ENCODE measurements around the gene RAF1.
A peak's percentile ranks its signal among the peaks of the same experiment; 100 is the strongest.
"Not testable (repeated sequence)": the region's sequence is repeated elsewhere in the genome, so short reads cannot be mapped to it uniquely, and the experiment has no call there.

Gene RAF1

GRCh38 chr3:12648384-12648959 lies 15.4 kb downstream of the RAF1 start:
- H3K27ac Mint-ChIP-seq (ENCODE audit: low read depth), result peak overlapping the region; percentile 53
- no peaks in the 10 kb centered on the region for H3K27me3 Mint-ChIP-seq
- H3K4me3 Mint-ChIP-seq, result peak overlapping the region; percentile 13
- DNase-seq (ENCODE audit: low spot score in 2 of 2) (no peak), ATAC-seq (replicated peaks; ENCODE audit: extremely low read depth, poor library complexity, severe bottlenecking) (peak; percentile 32)
- H3K36me3 Mint-ChIP-seq (ENCODE audit: insufficient read depth), result peaks cover 11% of the 10 kb centered on the region
- peaks cover 34% of the 10 kb centered on the region for H3K4me1 Mint-ChIP-seq
- no peaks in the 10 kb centered on the region for H3K9me3 Mint-ChIP-seq

- no peaks in the 10 kb centered on the region for H3K9me3 Mint-ChIP-seq
- no peak overlapping the region for H3K27ac Mint-ChIP-seq (ENCODE audit: low read depth)
- no peak for ATAC-seq (replicated peaks; ENCODE audit: extremely low read depth, poor library complexity, severe bottlenecking)
- no peak for DNase-seq (ENCODE audit: low spot score in 2 of 2)
- no peaks in the 10 kb centered on the region for H3K27me3 Mint-ChIP-seq
- H3K4me3 Mint-ChIP-seq, result no peak overlapping the region
- peaks cover 39% of the 10 kb centered on the region for H3K4me1 Mint-ChIP-seq
- peaks cover 1% of the 10 kb centered on the region for H3K36me3 Mint-ChIP-seq (ENCODE audit: insufficient read depth)
Measured at GRCh38 chr3:12644331-12644937, 19.5 kb downstream of the RAF1 start.

- ATAC-seq (replicated peaks; ENCODE audit: extremely low read depth, poor library complexity, severe bottlenecking) (no peak), DNase-seq (ENCODE audit: low spot score in 2 of 2) (no peak)
- H3K4me3 Mint-ChIP-seq, result no peak overlapping the region
- H3K36me3 Mint-ChIP-seq (ENCODE audit: insufficient read depth), result peaks cover 1% of the 10 kb centered on the region
- peak overlapping the region; percentile 36 for H3K27ac Mint-ChIP-seq (ENCODE audit: low read depth)
- peaks cover 43% of the 10 kb centered on the region for H3K4me1 Mint-ChIP-seq
- H3K9me3 Mint-ChIP-seq, result no peaks in the 10 kb centered on the region
- no peaks in the 10 kb centered on the region for H3K27me3 Mint-ChIP-seq
Measured at GRCh38 chr3:12643724-12644123, 20.2 kb downstream of the RAF1 start.

GRCh38 chr3:12643010-12643380 lies 20.9 kb downstream of the RAF1 start:
- H3K9me3 Mint-ChIP-seq, result no peaks in the 10 kb centered on the region
- H3K4me3 Mint-ChIP-seq, result no peak overlapping the region
- ATAC-seq (replicated peaks; ENCODE audit: extremely low read depth, poor library complexity, severe bottlenecking), result no peak
- H3K36me3 Mint-ChIP-seq (ENCODE audit: insufficient read depth), result peaks cover 1% of the 10 kb centered on the region
- H3K4me1 Mint-ChIP-seq, result peaks cover 41% of the 10 kb centered on the region
- no peaks in the 10 kb centered on the region for H3K27me3 Mint-ChIP-seq
- peak overlapping the region; percentile 36 for H3K27ac Mint-ChIP-seq (ENCODE audit: low read depth)
- DNase-seq (ENCODE audit: low spot score in 2 of 2), result no peak

- not testable (repeated sequence) for DNase-seq (ENCODE audit: low spot score in 2 of 2); H3K27me3 Mint-ChIP-seq; H3K9me3 Mint-ChIP-seq; H3K27ac Mint-ChIP-seq (ENCODE audit: low read depth); H3K36me3 Mint-ChIP-seq (ENCODE audit: insufficient read depth); ATAC-seq (replicated peaks; ENCODE audit: extremely low read depth, poor library complexity, severe bottlenecking); H3K4me3 Mint-ChIP-seq
- peaks cover 45% of the 10 kb centered on the region for H3K4me1 Mint-ChIP-seq
Measured at GRCh38 chr3:12640853-12641252, 23.1 kb downstream of the RAF1 start.

- Mint-ChIP-seq H3K9me3 (no peaks in the 10 kb centered on the region), H3K36me3 (ENCODE audit: insufficient read depth) (peaks cover 7% of the 10 kb centered on the region), H3K27me3 (no peaks in the 10 kb centered on the region), H3K4me3 (no peak overlapping the region), H3K4me1 (peaks cover 44% of the 10 kb centered on the region), H3K27ac (ENCODE audit: low read depth) (peak overlapping the region; percentile 39)
- ATAC-seq (replicated peaks; ENCODE audit: extremely low read depth, poor library complexity, severe bottlenecking), result no peak
- DNase-seq (ENCODE audit: low spot score in 2 of 2), result no peak
Measured at GRCh38 chr3:12638105-12638504, 25.8 kb downstream of the RAF1 start.

GRCh38 chr3:12633108-12633507 lies 30.8 kb downstream of the RAF1 start:
- Mint-ChIP-seq H3K4me1 (peaks cover 49% of the 10 kb centered on the region), H3K9me3 (no peaks in the 10 kb centered on the region), H3K27ac (ENCODE audit: low read depth) (no peak overlapping the region), H3K27me3 (no peaks in the 10 kb centered on the region), H3K4me3 (no peak overlapping the region), H3K36me3 (ENCODE audit: insufficient read depth) (peaks cover 13% of the 10 kb centered on the region)
- ATAC-seq (replicated peaks; ENCODE audit: extremely low read depth, poor library complexity, severe bottlenecking), result no peak
- DNase-seq (ENCODE audit: low spot score in 2 of 2), result no peak

GRCh38 chr3:12632523-12632922 lies 31.4 kb downstream of the RAF1 start:
- no peak for ATAC-seq (replicated peaks; ENCODE audit: extremely low read depth, poor library complexity, severe bottlenecking)
- Mint-ChIP-seq H3K27ac (ENCODE audit: low read depth) (no peak overlapping the region), H3K27me3 (no peaks in the 10 kb centered on the region), H3K4me1 (peaks cover 47% of the 10 kb centered on the region), H3K4me3 (no peak overlapping the region), H3K9me3 (no peaks in the 10 kb centered on the region), H3K36me3 (ENCODE audit: insufficient read depth) (peaks cover 11% of the 10 kb centered on the region)
- DNase-seq (ENCODE audit: low spot score in 2 of 2), result no peak

GRCh38 chr3:12630843-12631242 lies 33.1 kb downstream of the RAF1 start:
- DNase-seq (ENCODE audit: low spot score in 2 of 2); H3K27ac Mint-ChIP-seq (ENCODE audit: low read depth); H3K9me3 Mint-ChIP-seq; ATAC-seq (replicated peaks; ENCODE audit: extremely low read depth, poor library complexity, severe bottlenecking); H3K27me3 Mint-ChIP-seq; H3K36me3 Mint-ChIP-seq (ENCODE audit: insufficient read depth); H3K4me3 Mint-ChIP-seq: not testable (repeated sequence)
- peaks cover 47% of the 10 kb centered on the region for H3K4me1 Mint-ChIP-seq

GRCh38 chr3:12630292-12630691 lies 33.6 kb downstream of the RAF1 start:
- ATAC-seq (replicated peaks; ENCODE audit: extremely low read depth, poor library complexity, severe bottlenecking) (no peak), DNase-seq (ENCODE audit: low spot score in 2 of 2) (no peak)
- Mint-ChIP-seq H3K4me3 (no peak overlapping the region), H3K9me3 (no peaks in the 10 kb centered on the region), H3K27me3 (no peaks in the 10 kb centered on the region), H3K4me1 (peaks cover 53% of the 10 kb centered on the region), H3K36me3 (ENCODE audit: insufficient read depth) (peaks cover 8% of the 10 kb centered on the region), H3K27ac (ENCODE audit: low read depth) (no peak overlapping the region)

- Mint-ChIP-seq H3K4me3 (no peak overlapping the region), H3K27ac (ENCODE audit: low read depth) (no peak overlapping the region), H3K4me1 (peaks cover 54% of the 10 kb centered on the region), H3K36me3 (ENCODE audit: insufficient read depth) (peaks cover 6% of the 10 kb centered on the region), H3K27me3 (no peaks in the 10 kb centered on the region), H3K9me3 (no peaks in the 10 kb centered on the region)
- DNase-seq (ENCODE audit: low spot score in 2 of 2) (no peak), ATAC-seq (replicated peaks; ENCODE audit: extremely low read depth, poor library complexity, severe bottlenecking) (no peak)
Measured at GRCh38 chr3:12629560-12629959, 34.4 kb downstream of the RAF1 start.

- no peak for ATAC-seq (replicated peaks; ENCODE audit: extremely low read depth, poor library complexity, severe bottlenecking)
- Mint-ChIP-seq H3K27ac (ENCODE audit: low read depth) (no peak overlapping the region), H3K27me3 (no peaks in the 10 kb centered on the region), H3K9me3 (no peaks in the 10 kb centered on the region), H3K4me1 (peaks cover 56% of the 10 kb centered on the region), H3K4me3 (no peak overlapping the region), H3K36me3 (ENCODE audit: insufficient read depth) (peaks cover 6% of the 10 kb centered on the region)
- DNase-seq (ENCODE audit: low spot score in 2 of 2), result no peak
Measured at GRCh38 chr3:12628813-12629212, 35.1 kb downstream of the RAF1 start.

- H3K9me3 Mint-ChIP-seq, result no peaks in the 10 kb centered on the region
- H3K4me3 Mint-ChIP-seq, result no peak overlapping the region
- no peaks in the 10 kb centered on the region for H3K27me3 Mint-ChIP-seq
- H3K27ac Mint-ChIP-seq (ENCODE audit: low read depth), result no peak overlapping the region
- no peak for DNase-seq (ENCODE audit: low spot score in 2 of 2)
- H3K36me3 Mint-ChIP-seq (ENCODE audit: insufficient read depth), result peaks cover 3% of the 10 kb centered on the region
- no peak for ATAC-seq (replicated peaks; ENCODE audit: extremely low read depth, poor library complexity, severe bottlenecking)
- H3K4me1 Mint-ChIP-seq, result peaks cover 55% of the 10 kb centered on the region
Measured at GRCh38 chr3:12627370-12627769, 36.5 kb downstream of the RAF1 start.
